ENCODE data around the gene NEDD4L.

The NEDD4L gene

GRCh38 chr18:58300867-58301266, 256.8 kb downstream of the NEDD4L start:
- no peak for DNase-seq

- no peak for DNase-seq
These were observed 258.8 kb downstream of the NEDD4L start for GRCh38 chr18:58302811-58303210.

GRCh38 chr18:58303363-58303762, 259.3 kb downstream of the NEDD4L start:
- no peak for DNase-seq

GRCh38 chr18:58305792-58306191, 261.8 kb downstream of the NEDD4L start:
- no peak for DNase-seq

GRCh38 chr18:58307441-58307840, 263.4 kb downstream of the NEDD4L start:
- no peak for DNase-seq

GRCh38 chr18:58308463-58308862, 264.4 kb downstream of the NEDD4L start:
- no peak for DNase-seq

- DNase-seq: no peak
These were observed 265.1 kb downstream of the NEDD4L start for GRCh38 chr18:58309099-58309498.

GRCh38 chr18:58309610-58310239, 265.7 kb downstream of the NEDD4L start:
- no peak for DNase-seq

- DNase-seq: peak; percentile 59
These were observed 266.5 kb downstream of the NEDD4L start for GRCh38 chr18:58310517-58310916.

GRCh38 chr18:58311390-58311789, 267.4 kb downstream of the NEDD4L start:
- DNase-seq: no peak

- DNase-seq: peak; percentile 38
These were observed 269.5 kb downstream of the NEDD4L start for GRCh38 chr18:58313491-58314032.

- no peak for DNase-seq
These were observed 270.3 kb downstream of the NEDD4L start for GRCh38 chr18:58314284-58314683.

GRCh38 chr18:58315041-58315440, 271.0 kb downstream of the NEDD4L start:
- peak; percentile 32 for DNase-seq

GRCh38 chr18:58315739-58316215, 271.8 kb downstream of the NEDD4L start:
- DNase-seq: no peak

GRCh38 chr18:58316396-58317342, 272.6 kb downstream of the NEDD4L start:
- DNase-seq: no peak

GRCh38 chr18:58319719-58320118, 275.7 kb downstream of the NEDD4L start:
- no peak for DNase-seq

GRCh38 chr18:58320907-58321561, 277.0 kb downstream of the NEDD4L start:
- no peak for DNase-seq

- DNase-seq: peak; percentile 87
These were observed 278.0 kb downstream of the NEDD4L start for GRCh38 chr18:58321986-58322385.

GRCh38 chr18:58322464-58322863, 278.4 kb downstream of the NEDD4L start:
- no peak for DNase-seq

GRCh38 chr18:58323866-58324762, 280.1 kb downstream of the NEDD4L start:
- no peak for DNase-seq

GRCh38 chr18:58324824-58325480, 280.9 kb downstream of the NEDD4L start:
- no peak for DNase-seq

- DNase-seq: no peak
These were observed 281.5 kb downstream of the NEDD4L start for GRCh38 chr18:58325494-58325893.
